K562 (cell line): Measurements from ENCODE around the gene RGS13. TPM values are rescaled to one million over a fixed set of nuclear protein-coding genes. Genes with fewer than 3 reads are reported as not detected.

ENCODE experiments used
- ATAC-seq: fragments of 200-7000 bp; cut with Tn5 transposase; 3 replicates; pipeline ENCODE4 v1.9.1; 2020; ENCODE audit warnings: moderate library complexity
- BruUV-seq: library from RNA; stranded (reverse); fragments of 400-500 nt; replicated peaks from 2 replicates; lab custom pipeline; 2021; lab: Mats Ljungman, UMichigan
- CTCF ChIA-PET: fragments of 300-600 bp; formaldehyde crosslinking; extraction: SDS; loops from one replicate; lab custom pipeline; 2021; ENCODE audit warnings: low intra/inter-chr PET ratio; lab: Yijun Ruan, JAX
- POLR2A ChIA-PET: fragments of 300-600, 350-650 bp; sonication (Branson Sonifier 250); formaldehyde crosslinking; extraction: SDS; loops from one replicate; lab custom pipeline; 2021; ENCODE audit warnings: antibody characterized with exemption, inconsistent platforms; lab: Yijun Ruan, JAX
- DNase-seq, 4 experiments: peaks; one replicate each; pipeline versions ENCODE4 v3.0.0 to v3.0.0-alpha.2; 2011 to 2018; ENCODE audit warnings: low spot score in 3 of 4, mixed read lengths in 3 of 4; ENCODE audit errors: extremely low read depth in 1 of 4
- FAIRE-seq: peaks from 2 replicates; lab custom pipeline; 2011; peaks lifted over from hg19 to GRCh38; lab: Jason Lieb, UNC
- H2AFZ ChIP-seq: 2 replicates; pipeline ENCODE4 v1.6.0; 2011; ENCODE audit warnings: low read depth, low read length, control low read depth, inconsistent platforms
- H3K27ac ChIP-seq: fragments of 200-600 bp; 3 replicates; pipeline ENCODE4 v1.8.0; 2011; ENCODE audit warnings: low read depth, mild to moderate bottlenecking, control low read depth, inconsistent platforms, low read length, moderate library complexity, mixed read lengths; ENCODE audit errors: extremely low read depth
- H3K27me3 ChIP-seq, 2 experiments: fragments of 300-600 bp in 1 of 2; 2 replicates in 1 of 2; 3 replicates in 1 of 2; pipeline versions ENCODE4 v1.6.0 to v1.8.0; 2011; ENCODE audit warnings: inconsistent platforms in 2 of 2, low read length in 2 of 2, mild to moderate bottlenecking in 1 of 2, mixed read lengths in 1 of 2, moderate library complexity in 1 of 2; ENCODE audit not compliant: control insufficient read depth in 2 of 2, insufficient read depth in 2 of 2
- H3K36me3 ChIP-seq: fragments of 300-600 bp; 3 replicates; pipeline ENCODE4 v1.8.0; 2011; ENCODE audit warnings: mild to moderate bottlenecking, low read length, inconsistent platforms; ENCODE audit not compliant: control insufficient read depth, insufficient read depth
- H3K4me1 ChIP-seq, 2 experiments: fragments of 200-600 bp in 1 of 2; replicated peaks in 1 of 2; 2 replicates in 1 of 2; 3 replicates in 1 of 2; pipeline versions ENCODE4 v1.5.1 to v1.8.0; 2011; ENCODE audit warnings: inconsistent platforms in 2 of 2, low read length in 2 of 2, mild to moderate bottlenecking in 1 of 2, mixed read lengths in 1 of 2, moderate library complexity in 1 of 2; ENCODE audit not compliant: control insufficient read depth in 2 of 2, insufficient read depth in 2 of 2
- H3K4me2 ChIP-seq: 2 replicates; pipeline ENCODE4 v1.6.1; 2011; ENCODE audit warnings: low read length, control low read depth, inconsistent platforms, mixed read lengths; ENCODE audit not compliant: insufficient read depth
- H3K4me3 ChIP-seq: fragments of 200-600 bp; sonication (generic), shearing (Covaris generic); 2 replicates; pipeline ENCODE4 v1.5.1; 2016; ENCODE audit warnings: control low read depth, inconsistent platforms
- H3K79me2 ChIP-seq: fragments of 200-600 bp; 3 replicates; pipeline ENCODE4 v1.8.0; 2011; ENCODE audit warnings: low read length, inconsistent platforms; ENCODE audit not compliant: control insufficient read depth, insufficient read depth
- H3K9ac ChIP-seq, 2 experiments: 2 replicates each; pipeline versions ENCODE4 v1.6.0 to v1.6.1; 2011; ENCODE audit warnings: low read depth in 2 of 2, low read length in 2 of 2, control low read depth in 1 of 2, inconsistent platforms in 1 of 2, mild to moderate bottlenecking in 1 of 2, mixed read lengths in 1 of 2; ENCODE audit not compliant: insufficient read depth in 1 of 2
- H3K9me1 ChIP-seq: one replicate; pipeline ENCODE4 v1.6.0; 2011; ENCODE audit warnings: inconsistent platforms, mild to moderate bottlenecking, low read length, moderate library complexity; ENCODE audit not compliant: control insufficient read depth, insufficient read depth
- H3K9me3 ChIP-seq: replicated peaks from 2 replicates; pipeline ENCODE4 v1.5.1; 2011; ENCODE audit warnings: low read depth, low read length, inconsistent platforms; ENCODE audit not compliant: control insufficient read depth, insufficient read depth
- H4K20me1 ChIP-seq: replicated peaks from 2 replicates; pipeline ENCODE4 v1.6.1; 2011; ENCODE audit warnings: low read length, inconsistent platforms, mixed read lengths; ENCODE audit not compliant: control insufficient read depth, insufficient read depth
- ATF7 ChIP-seq: fragments of 450-650 bp; IDR thresholded peaks from 2 replicates; pipeline ENCODE4 v1.7.1; 2014; ENCODE audit warnings: mild to moderate bottlenecking, moderate library complexity
- CBX1 ChIP-seq: sonication (generic); IDR thresholded peaks from 2 replicates; pipeline ENCODE4 v1.6.1; 2016; ENCODE audit warnings: antibody characterized with exemption, low read depth, mild to moderate bottlenecking
- MLLT1 ChIP-seq, 2 experiments: fragments of 450-650 bp; IDR thresholded peaks; 2 replicates each; pipeline ENCODE4 v1.6.1; 2016
- NCOA2 ChIP-seq, 2 experiments: fragments of 450-650 bp; IDR thresholded peaks; 2 replicates each; pipeline ENCODE4 v1.6.1; 2018; ENCODE audit warnings: mild to moderate bottlenecking in 2 of 2, moderate library complexity in 1 of 2; ENCODE audit not compliant: partially characterized antibody in 2 of 2
- RFX1 ChIP-seq: fragments of 450-650 bp; IDR thresholded peaks from 2 replicates; pipeline ENCODE4 v1.6.1; 2016; ENCODE audit warnings: mild to moderate bottlenecking, moderate library complexity
- RUNX1 ChIP-seq: sonication (generic); IDR thresholded peaks from 2 replicates; pipeline ENCODE4 v1.6.1; 2016; ENCODE audit warnings: antibody characterized with exemption, low read depth
- SLC30A9 ChIP-seq: fragments of 250-450 bp; sonication (Bioruptor Pico); IDR thresholded peaks from 2 replicates; pipeline ENCODE4 v1.8.0; 2022; ENCODE audit warnings: mild to moderate bottlenecking, moderate library complexity
- SMAD3 ChIP-seq: fragments of 450-650 bp; formaldehyde crosslinking; conservative IDR thresholded peaks from 2 replicates; pipeline ENCODE4 v1.4.0; 2020; ENCODE audit warnings: mild to moderate bottlenecking
- SNAPC5 ChIP-seq: fragments of 250-450 bp; sonication (Bioruptor Pico); IDR thresholded peaks from 2 replicates; pipeline ENCODE4 v1.8.0; 2021; ENCODE audit warnings: moderate library complexity, mild to moderate bottlenecking, inconsistent platforms
- TAF9B ChIP-seq: fragments of 450-650 bp; IDR thresholded peaks from 2 replicates; pipeline ENCODE4 v1.6.1; 2018; ENCODE audit warnings: mild to moderate bottlenecking; ENCODE audit not compliant: partially characterized antibody
- ZNF121 ChIP-seq: sonication (generic); formaldehyde crosslinking; conservative IDR thresholded peaks from 2 replicates; pipeline ENCODE4 v1.8.0; 2022; ENCODE audit warnings: missing genetic modification reagents
- WGBS: fragments of 100-300 bp; shearing (Covaris generic); methylation state at CpG from one replicate; pipeline ENCODE4 v1.1.6; 2016; ENCODE audit warnings: low coverage, mixed read lengths; ENCODE audit not compliant: insufficient coverage; ENCODE audit errors: missing lambda C conversion rate; 5-methylcytosine and 5-hydroxymethylcytosine counted together
- in situ Hi-C: fragments of 300-500 bp; cut with MboI; formaldehyde crosslinking; loops from 4 replicates; pipeline ENCODE4 v1.15.0; 2018; ENCODE audit warnings: inconsistent platforms, mixed read lengths
- intact Hi-C: fragments of 100-400 bp; cut with micrococcal nuclease; formaldehyde crosslinking; loops from 2 replicates; pipeline ENCODE4 v1.14.2; 2022
- polyA plus RNA-seq, 8 experiments: library from polyadenylated mRNA; depleted of rRNA in 4 of 8; stranded (reverse) in 5 of 8; unstranded in 3 of 8; fragments of >200 nt; fragmentation: Nextera tagmentation in 2 of 8; fragmentation: Illumina TruSeq in 1 of 8; extraction: Ambion mirVana in 2 of 8; extraction: Trizol in 1 of 8; gene quantifications; 2 replicates each; pipeline versions ENCODE4 v1.2.1 to v1.2.3, GENCODE V29; 2011 to 2014; ENCODE audit warnings: inconsistent platforms in 1 of 8, missing spikeins in 1 of 8
- total RNA-seq, 7 experiments: library from RNA; depleted of rRNA in 6 of 7; stranded (reverse); fragments of >200 nt in 6 of 7; fragmentation: Illumina TruSeq in 2 of 7; extraction: Trizol in 2 of 7; gene quantifications; 2 replicates each; pipeline versions ENCODE4 v1.2.1 to v1.2.3, GENCODE V29; 2011 to 2021; ENCODE audit warnings: low replicate concordance in 1 of 7
- TF ChIP-seq, protein P1 (sequence below): sonication (generic); formaldehyde crosslinking; IDR thresholded peaks from 2 replicates; pipeline ENCODE4 v1.8.0; 2022; ENCODE audit warnings: missing genetic modification reagents, mild to moderate bottlenecking, borderline replicate concordance
- TF ChIP-seq, protein P2 (sequence below): fragments of 450-650 bp; formaldehyde crosslinking; IDR thresholded peaks from 2 replicates; pipeline ENCODE4 v1.4.0; 2020; ENCODE audit warnings: mild to moderate bottlenecking

The RGS13 gene
- total and polyA plus RNA-seq, 9 of the 15 experiments (the other 6 are each of a cell fraction or from before 2014, with no cell fraction given): not detected

- Histone ChIP-seq H3K9me1 (no peaks in the 10 kb centered on the region), H3K4me1 (no peaks in the 10 kb centered on the region), H3K27me3 (no peaks in the 10 kb centered on the region), H3K79me2 (no peaks in the 10 kb centered on the region), H3K27ac (no peak overlapping the region), H3K9me3 (no peaks in the 10 kb centered on the region), H3K4me2 (no peak overlapping the region), H3K4me3 (no peak overlapping the region), H2AFZ (no peak overlapping the region), H3K36me3 (no peaks in the 10 kb centered on the region), H3K9ac (no peak overlapping the region), H4K20me1 (no peaks in the 10 kb centered on the region)
- CTCF ChIA-PET: no interaction called here
- WGBS: 0% methylated on average over 1 of the region's 1 CpG
- BruUV-seq: no TSS peak
- intact Hi-C loops (no loop called here), in situ Hi-C loops (no loop called here)
- no peak for TF ChIP-seq NCOA2 (IDR thresholded peaks at IDR 0.05; ENCODE audit: partially characterized antibody in 2 of 2)
- POLR2A ChIA-PET: interaction anchor here (0.5 kb wide), 1 partner anchor 135 kb away, joined by 5 read pairs; no protein-coding TSS in a partner anchor
- FAIRE-seq (no peak), DNase-seq (no peak), ATAC-seq (no peak)
These were observed 55.1 kb downstream of the RGS13 start for GRCh38 chr1:192691041-192691440.

DNA sequence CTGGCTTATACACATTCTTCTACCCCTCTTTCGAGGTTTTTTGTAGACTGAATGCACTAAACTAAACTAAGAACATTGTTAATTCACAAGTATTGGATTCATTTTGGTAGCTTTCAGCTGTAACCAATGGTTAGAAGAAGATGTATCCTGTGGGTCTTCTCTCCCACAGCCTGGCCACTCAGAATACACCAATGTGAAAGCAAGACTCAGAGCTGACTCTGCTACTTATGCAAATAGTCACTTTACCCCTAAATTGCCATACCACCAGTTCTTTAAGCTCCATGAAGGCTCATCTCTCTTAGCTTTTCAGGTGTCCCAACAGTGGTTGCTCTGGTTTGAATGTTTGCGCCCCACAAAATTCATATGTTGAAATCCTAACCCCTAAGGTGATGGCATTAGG lies 60.1 kb downstream of the RGS13 start:
- no peak for FAIRE-seq
- H3K9me3 ChIP-seq: no peaks in the 10 kb centered on the region
- TF ChIP-seq MLLT1 (IDR thresholded peaks at IDR 0.05) (no peak), ZNF121 (no peak), RUNX1 (no peak), CBX1 (no peak), RFX1 (no peak), SMAD3 (no peak), ATF7 (no peak), TAF9B (no peak), SNAPC5 (CRISPR knock-in tag) (no peak), SLC30A9 (CRISPR knock-in tag) (no peak)
- TF ChIP-seq, protein P1, sequence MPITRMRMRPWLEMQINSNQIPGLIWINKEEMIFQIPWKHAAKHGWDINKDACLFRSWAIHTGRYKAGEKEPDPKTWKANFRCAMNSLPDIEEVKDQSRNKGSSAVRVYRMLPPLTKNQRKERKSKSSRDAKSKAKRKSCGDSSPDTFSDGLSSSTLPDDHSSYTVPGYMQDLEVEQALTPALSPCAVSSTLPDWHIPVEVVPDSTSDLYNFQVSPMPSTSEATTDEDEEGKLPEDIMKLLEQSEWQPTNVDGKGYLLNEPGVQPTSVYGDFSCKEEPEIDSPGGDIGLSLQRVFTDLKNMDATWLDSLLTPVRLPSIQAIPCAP (CRISPR knock-in tag): no peak
- TF ChIP-seq, protein P2, sequence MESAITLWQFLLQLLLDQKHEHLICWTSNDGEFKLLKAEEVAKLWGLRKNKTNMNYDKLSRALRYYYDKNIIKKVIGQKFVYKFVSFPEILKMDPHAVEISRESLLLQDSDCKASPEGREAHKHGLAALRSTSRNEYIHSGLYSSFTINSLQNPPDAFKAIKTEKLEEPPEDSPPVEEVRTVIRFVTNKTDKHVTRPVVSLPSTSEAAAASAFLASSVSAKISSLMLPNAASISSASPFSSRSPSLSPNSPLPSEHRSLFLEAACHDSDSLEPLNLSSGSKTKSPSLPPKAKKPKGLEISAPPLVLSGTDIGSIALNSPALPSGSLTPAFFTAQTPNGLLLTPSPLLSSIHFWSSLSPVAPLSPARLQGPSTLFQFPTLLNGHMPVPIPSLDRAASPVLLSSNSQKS (CRISPR knock-in tag): no peak

More for the DNA sequence above, 60.1 kb downstream of the RGS13 start:
- H3K27ac ChIP-seq: no peak overlapping the region
- in situ Hi-C loops (no loop called here), intact Hi-C loops (no loop called here)
- H3K36me3 ChIP-seq: no peaks in the 10 kb centered on the region
- no peaks in the 10 kb centered on the region for H4K20me1 ChIP-seq
- no peak overlapping the region for H3K4me3 ChIP-seq
- WGBS: 0% methylated on average over 2 of the region's 2 CpGs
- no peaks in the 10 kb centered on the region for H3K27me3 ChIP-seq
- ATAC-seq: no peak
- H3K9ac ChIP-seq: no peak overlapping the region
- no TSS peak for BruUV-seq
- no peak for DNase-seq
- H3K79me2 ChIP-seq: no peaks in the 10 kb centered on the region
- H3K4me2 ChIP-seq: no peak overlapping the region
- H3K9me1 ChIP-seq: no peaks in the 10 kb centered on the region
- POLR2A ChIA-PET: no interaction called here
- no peak overlapping the region for H2AFZ ChIP-seq
- CTCF ChIA-PET: no interaction called here
- H3K4me1 ChIP-seq: no peaks in the 10 kb centered on the region
